HG03378 (cell line): ENCODE measurements around the gene CHPT1.
"Not testable (repeated sequence)": the region's sequence is repeated elsewhere in the genome, so short reads cannot be mapped to it uniquely, and the experiment has no call there.

ENCODE experiments used
- ATAC-seq: cut with Tn5 transposase; IDR thresholded peaks from one replicate; pipeline ENCODE4 v1.9.1; 2021; ENCODE audit warnings: mild to moderate bottlenecking, moderate library complexity; ENCODE audit not compliant: unreplicated experiment

CHPT1 gene

GRCh38 chr12:101719566-101719965 lies 22.1 kb downstream of the CHPT1 start:
- ATAC-seq = no peak

- no peak for ATAC-seq
Measured at GRCh38 chr12:101720118-101720517, 22.7 kb downstream of the CHPT1 start.

- ATAC-seq = no peak
Measured at GRCh38 chr12:101722392-101722791, 25.0 kb downstream of the CHPT1 start.

- ATAC-seq = no peak
Measured at GRCh38 chr12:101727098-101727497, 29.7 kb downstream of the CHPT1 start.

DNA sequence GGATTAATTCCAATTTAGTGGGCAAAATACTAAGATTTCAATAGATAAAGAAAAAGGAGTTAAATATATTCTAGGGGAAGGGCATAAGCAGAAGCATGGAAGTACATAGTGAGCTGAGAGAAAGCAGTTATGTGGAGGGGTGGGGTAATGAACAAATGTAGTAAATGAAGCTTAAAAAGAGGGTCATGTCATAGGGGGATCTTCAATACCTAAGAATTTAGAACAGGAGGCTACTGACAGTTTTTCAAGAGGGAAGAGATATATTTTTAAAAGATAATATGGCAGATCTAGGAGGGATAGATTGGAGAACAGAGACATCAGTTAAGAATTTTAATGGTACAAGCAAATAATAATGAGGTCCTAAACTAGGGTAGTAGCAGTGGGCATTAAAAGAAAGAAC lies 32.4 kb downstream of the CHPT1 start:
- ATAC-seq = no peak

DNA sequence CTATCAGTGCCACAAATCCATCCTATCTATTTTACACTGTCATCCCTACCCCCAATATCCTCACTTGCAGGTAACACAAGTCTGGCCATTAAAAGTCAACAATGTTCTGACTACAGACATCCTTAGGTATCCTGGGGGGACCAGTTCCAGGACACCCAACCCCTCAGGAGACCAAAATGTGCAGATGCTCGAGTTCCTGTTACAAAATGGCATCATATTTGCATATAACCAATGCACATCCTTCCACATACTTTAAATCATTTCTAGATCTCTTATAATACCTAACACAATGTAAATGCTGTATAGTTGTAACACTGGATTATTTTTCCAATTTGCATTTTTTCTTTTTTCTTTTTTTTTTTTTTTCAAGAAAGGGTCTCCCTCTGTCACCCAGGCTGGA lies 34.9 kb downstream of the CHPT1 start:
- ATAC-seq = no peak

- ATAC-seq = no peak
Measured at GRCh38 chr12:101733166-101733565, 35.7 kb downstream of the CHPT1 start.

GRCh38 chr12:101734482-101734881 lies 37.0 kb downstream of the CHPT1 start:
- ATAC-seq = not testable (repeated sequence)

DNA sequence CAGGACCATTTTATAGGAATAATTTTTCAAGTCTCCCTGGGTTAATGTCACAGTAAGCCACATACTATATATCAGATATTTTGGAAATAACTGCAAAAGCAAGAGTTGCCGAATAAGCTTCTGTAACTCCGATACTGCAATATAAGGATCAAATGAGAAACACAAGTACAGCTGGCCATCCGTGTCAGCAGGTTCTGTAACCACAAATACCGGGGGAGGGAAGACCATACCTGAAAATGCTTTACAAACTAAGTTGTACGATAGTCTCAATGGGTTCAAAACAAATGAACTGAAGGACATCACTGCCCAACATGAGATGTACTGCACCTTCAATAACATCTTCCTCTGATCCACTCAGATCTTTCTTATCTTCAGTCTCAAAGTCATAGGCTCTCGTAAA lies 40.0 kb downstream of the CHPT1 start:
- no peak for ATAC-seq

- no peak for ATAC-seq
Measured at GRCh38 chr12:101738920-101739665, 41.7 kb downstream of the CHPT1 start, which contains the start of gene SYCP3. TSS of gene SYCP3 (minus strand) at chr12:101739462. CDS start at chr12:101737935, 1,527 bp downstream.

DNA sequence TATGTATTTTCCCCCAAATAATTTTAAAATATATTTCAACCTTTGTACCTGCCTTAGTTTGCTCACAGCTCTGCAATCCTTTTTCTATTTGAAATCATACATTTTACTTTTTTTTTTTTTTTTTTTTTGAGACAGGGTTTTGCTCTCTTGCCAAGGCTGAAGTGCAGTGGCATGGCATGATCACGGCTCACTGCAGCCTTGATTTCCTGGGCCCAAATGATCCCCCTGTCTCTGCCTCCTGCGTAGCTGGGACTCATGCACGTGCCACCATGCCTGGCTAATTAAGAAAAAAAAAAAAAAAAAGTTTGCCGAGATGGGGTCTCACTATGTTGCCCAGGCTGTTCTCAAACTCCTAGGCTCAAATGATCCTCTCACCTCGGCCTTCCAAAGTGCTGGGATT lies 43.1 kb downstream of the CHPT1 start:
- no peak for ATAC-seq

- no peak for ATAC-seq
Measured at GRCh38 chr12:101740980-101741379, 43.5 kb downstream of the CHPT1 start.

GRCh38 chr12:101743242-101743641 lies 45.8 kb downstream of the CHPT1 start:
- no peak for ATAC-seq

DNA sequence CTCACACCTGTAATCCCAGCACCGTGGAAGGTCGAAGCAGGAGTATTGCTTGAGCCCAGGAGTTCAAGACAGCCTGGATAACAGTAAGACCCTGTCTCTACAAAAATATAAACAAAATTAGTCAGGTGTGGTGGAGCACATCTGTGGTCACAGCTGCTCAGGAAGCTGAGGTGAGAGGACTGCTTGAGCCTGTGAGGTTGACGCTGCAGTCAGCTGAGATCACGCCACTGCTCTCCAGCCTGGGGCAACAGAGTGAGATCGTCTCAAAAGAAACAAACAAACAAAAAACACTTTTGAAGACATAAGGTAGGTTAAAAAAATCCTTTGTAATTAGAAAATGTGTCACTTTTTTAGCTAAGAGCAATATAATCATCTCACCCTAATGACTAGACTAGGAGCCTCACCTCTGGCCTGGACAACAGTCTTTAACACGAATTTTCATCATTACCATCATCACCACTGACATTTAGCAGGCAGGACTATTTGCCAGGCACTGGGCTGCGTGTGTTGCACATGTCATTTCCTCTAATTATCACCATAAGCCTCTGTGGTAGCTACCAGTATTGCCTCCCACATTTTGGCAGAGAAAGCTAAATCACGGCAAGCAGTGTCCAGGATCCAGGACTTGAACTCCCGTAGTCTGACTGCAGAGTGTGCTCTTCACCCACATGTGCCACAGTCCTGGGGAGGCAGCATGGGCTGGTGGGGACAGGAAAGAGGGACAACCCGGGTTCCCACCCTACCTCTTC lies 46.5 kb downstream of the CHPT1 start:
- ATAC-seq = peak; percentile 94

- ATAC-seq = no peak
Measured at GRCh38 chr12:101745481-101745880, 48.0 kb downstream of the CHPT1 start.

GRCh38 chr12:101746196-101746595 lies 48.8 kb downstream of the CHPT1 start:
- no peak for ATAC-seq

- ATAC-seq = no peak
Measured at GRCh38 chr12:101746661-101747060, 49.2 kb downstream of the CHPT1 start.

DNA sequence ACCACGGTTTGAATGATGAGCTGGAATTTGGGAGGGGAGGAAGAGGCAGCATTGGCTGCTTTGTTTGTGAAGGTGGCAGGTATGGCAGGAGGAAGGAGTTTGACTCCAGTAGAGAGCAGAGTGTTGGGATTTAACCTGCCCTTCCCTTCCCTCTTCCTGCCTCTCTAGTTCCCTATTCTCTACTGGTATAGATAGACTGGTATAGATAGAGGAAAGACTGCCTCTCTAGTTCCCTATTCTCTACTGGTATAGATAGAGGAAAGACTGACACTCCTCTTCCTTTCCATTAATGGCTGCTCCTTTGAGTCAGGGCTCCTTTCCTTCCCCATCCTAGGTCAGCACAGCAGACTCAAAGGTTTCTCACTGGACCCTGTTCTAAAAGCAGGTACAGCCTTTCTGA lies 50.3 kb downstream of the CHPT1 start:
- no peak for ATAC-seq

GRCh38 chr12:101748907-101749306 lies 51.5 kb downstream of the CHPT1 start:
- no peak for ATAC-seq

DNA sequence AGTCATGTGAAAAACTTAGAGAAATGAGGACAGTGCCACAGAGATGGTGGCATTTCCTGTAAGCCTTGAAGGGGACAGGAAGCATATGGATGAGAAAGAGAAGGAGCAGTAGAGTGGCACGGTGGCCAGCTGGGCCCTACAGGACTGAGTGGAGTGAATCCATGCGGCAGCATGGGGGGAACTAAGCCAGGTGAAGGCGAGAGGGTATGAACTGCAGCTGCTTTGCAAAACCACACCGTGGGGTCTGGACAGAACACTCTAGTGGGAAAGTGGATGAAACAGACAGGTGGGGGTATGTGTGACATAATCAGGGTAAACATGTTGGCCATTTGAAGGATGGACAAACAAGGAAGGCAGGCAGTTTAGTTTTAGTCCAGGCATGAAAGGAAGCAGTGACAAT lies 52.2 kb downstream of the CHPT1 start:
- no peak for ATAC-seq

- ATAC-seq = no peak
Measured at GRCh38 chr12:101750152-101750551, 52.7 kb downstream of the CHPT1 start.

- no peak for ATAC-seq
Measured at GRCh38 chr12:101759396-101760047, 62.1 kb downstream of the CHPT1 start.
